ELR (cell line): Measurements from ENCODE around the gene DCX.

ENCODE experiments used
- DNase-seq: peaks from one replicate; pipeline ENCODE4 v3.0.0-alpha.2; 2015; ENCODE audit warnings: low read depth

Gene DCX

DNA sequence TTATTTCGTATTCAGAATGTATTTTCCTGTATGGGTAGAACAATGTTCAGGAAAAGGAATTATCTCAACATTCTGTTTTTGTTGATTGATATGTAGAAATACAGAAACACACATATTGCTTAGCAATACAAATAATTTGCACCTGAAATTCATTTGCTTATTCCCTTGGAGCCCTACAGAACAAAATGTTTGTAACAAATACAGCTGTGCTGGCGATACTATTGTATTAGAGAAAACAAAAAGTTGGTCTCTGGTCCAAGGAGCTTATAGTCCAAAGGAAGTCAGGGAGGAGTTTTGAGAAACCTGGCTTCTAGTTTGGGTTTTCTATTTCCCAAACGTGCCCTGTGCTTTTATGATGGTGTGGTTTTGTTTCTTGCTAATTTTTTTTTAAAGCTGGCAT, 104.0 kb downstream of the DCX start:
- DNase-seq: no peak

DNA sequence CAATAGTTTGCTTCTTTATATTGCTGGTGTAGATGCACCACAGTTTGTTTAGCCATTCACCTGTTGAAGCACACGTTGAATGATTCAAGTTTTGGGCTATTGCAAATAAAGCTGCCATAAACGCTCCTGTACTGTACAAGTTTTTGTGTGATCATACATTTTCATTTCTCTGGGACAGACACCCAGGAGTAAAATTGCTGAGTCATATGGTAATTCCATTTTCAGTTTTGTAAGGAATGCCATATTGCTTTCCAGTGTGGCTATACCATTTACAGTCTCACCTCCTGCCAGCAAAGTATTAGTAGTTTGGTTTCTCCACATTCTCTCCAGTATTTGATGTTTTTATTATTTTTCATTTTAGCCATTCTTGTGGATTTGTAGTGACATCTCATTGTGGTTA, 109.7 kb downstream of the DCX start:
- DNase-seq: no peak

DNA sequence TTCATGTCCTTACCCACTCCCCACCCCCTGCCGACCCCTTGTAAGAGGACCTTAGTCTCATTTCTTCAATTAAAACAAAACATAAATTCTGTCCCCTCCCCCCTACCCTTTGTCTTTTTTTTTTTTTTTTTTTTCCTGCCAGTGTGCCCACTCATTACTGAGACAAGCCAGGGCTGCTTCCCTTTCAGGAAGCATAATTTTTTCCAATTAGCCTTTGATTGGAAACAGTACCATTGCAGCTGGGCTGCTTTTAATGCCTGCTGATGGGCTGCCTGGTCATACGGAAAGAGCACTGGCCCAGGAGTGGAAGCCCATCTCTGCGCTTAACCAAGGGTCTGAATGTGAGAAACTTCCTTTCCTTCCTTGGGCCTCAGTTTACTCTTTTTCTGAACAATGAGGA, 123.2 kb downstream of the DCX start:
- no peak for DNase-seq

- no peak for DNase-seq
These were observed 127.2 kb downstream of the DCX start for GRCh38 chrX:111284631-111285293.

GRCh38 chrX:111283446-111283845, 128.5 kb downstream of the DCX start:
- no peak for DNase-seq

- no peak for DNase-seq
These were observed 129.0 kb downstream of the DCX start for GRCh38 chrX:111282991-111283390.

- DNase-seq: no peak
These were observed 129.9 kb downstream of the DCX start for GRCh38 chrX:111282139-111282538.

GRCh38 chrX:111270339-111270738, 141.7 kb downstream of the DCX start, which contains the start of gene CAPN6:
TSS of gene CAPN6 (minus strand) at chrX:111270483. CDS start at chrX:111263936, 6,547 bp downstream.
- peak; percentile 22 for DNase-seq

GRCh38 chrX:111268506-111268905, 143.5 kb downstream of the DCX start:
- DNase-seq: no peak

DNA sequence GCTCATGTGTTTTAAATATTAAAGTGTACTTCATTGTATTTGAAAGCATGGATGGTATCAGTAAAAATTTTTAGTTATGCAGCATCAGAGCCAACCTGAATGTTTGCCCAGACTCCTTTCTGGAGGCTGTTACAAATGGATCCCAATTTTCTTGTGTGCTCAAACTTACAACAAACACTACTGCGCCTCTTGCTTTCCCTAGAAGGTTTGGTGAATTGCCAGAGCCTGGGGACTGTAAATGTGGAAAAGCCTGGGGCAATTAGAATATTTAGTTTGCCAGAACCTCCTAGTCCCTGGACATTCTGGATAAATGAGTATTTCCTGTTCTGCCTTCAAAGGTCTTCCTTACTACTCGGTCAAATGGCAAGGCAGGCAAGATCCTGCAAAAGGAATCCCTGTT, 146.5 kb downstream of the DCX start:
- DNase-seq: no peak

DNA sequence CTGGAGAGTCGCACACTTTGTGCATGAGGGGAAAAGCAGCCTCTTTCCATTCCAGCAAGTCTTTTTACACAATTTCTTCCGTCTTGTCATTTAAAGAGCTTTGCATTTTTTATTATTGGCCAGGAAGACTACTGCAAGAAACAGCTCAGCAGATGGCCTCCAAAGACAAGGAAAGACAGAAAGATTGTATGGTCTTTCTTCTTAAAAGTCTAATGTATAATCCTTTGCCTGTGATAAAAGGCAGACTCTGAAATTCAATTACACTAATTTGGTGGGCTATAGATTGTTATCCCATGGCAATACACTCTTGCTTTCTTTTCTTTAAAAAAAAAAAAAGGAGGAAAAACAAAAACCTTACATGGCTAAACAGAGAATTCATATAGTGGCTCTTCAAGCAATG, 147.6 kb downstream of the DCX start:
- no peak for DNase-seq

DNA sequence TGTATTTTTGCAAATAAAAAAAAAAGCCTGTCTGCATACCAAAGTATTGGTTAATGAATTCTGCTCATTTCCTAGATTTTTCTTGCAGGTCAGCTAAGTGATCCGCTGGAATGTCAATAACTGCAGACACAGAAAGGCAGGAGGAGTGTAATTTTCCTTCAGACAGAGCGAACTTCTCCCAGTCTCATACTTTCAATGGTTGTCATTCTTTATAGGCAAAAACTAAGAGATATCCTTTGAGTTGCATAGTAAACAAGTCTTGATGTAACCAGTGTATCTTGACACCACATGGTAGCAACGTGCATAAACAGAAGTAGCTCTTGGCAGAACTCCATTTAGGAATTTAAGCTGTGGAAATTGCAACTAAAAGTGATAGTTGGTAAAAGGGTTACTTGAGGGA, 149.9 kb downstream of the DCX start:
- DNase-seq: no peak

- no peak for DNase-seq
These were observed 151.5 kb downstream of the DCX start for GRCh38 chrX:111260451-111260850.

DNA sequence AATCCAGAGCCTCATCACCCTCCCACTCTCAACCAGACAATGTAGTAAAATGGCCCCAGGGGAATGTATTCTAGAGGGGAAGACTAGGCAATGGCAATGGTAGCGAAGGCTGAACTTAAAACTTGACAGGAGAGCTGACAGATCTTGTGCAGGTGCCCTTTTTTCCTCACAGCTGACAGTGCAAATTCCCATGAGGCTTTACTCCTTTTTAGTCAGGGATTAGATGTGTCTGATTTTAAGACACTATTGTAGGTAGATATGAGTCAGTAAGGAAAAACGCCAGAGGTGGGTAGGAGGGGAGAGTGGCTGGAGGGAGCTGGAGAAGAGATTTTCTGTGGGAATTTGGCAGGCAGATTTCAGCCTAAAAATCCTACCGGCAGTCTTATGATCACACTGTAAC, 152.4 kb downstream of the DCX start:
- no peak for DNase-seq

GRCh38 chrX:111257733-111258132, 154.3 kb downstream of the DCX start:
- DNase-seq: no peak

GRCh38 chrX:111254896-111255693, 156.9 kb downstream of the DCX start:
- peak; percentile 48 for DNase-seq

- peak; percentile 34 for DNase-seq
These were observed 167.7 kb downstream of the DCX start for GRCh38 chrX:111244235-111244750.
